ENCODE results near the gene AIP. TPM values are rescaled to one million over a fixed set of nuclear protein-coding genes. Genes with fewer than 3 reads are reported as not detected.

AIP gene
- total RNA-seq, 3 donors from 2014 or later, result 66.4 to 84.5 (median 69.8) TPM

DNA sequence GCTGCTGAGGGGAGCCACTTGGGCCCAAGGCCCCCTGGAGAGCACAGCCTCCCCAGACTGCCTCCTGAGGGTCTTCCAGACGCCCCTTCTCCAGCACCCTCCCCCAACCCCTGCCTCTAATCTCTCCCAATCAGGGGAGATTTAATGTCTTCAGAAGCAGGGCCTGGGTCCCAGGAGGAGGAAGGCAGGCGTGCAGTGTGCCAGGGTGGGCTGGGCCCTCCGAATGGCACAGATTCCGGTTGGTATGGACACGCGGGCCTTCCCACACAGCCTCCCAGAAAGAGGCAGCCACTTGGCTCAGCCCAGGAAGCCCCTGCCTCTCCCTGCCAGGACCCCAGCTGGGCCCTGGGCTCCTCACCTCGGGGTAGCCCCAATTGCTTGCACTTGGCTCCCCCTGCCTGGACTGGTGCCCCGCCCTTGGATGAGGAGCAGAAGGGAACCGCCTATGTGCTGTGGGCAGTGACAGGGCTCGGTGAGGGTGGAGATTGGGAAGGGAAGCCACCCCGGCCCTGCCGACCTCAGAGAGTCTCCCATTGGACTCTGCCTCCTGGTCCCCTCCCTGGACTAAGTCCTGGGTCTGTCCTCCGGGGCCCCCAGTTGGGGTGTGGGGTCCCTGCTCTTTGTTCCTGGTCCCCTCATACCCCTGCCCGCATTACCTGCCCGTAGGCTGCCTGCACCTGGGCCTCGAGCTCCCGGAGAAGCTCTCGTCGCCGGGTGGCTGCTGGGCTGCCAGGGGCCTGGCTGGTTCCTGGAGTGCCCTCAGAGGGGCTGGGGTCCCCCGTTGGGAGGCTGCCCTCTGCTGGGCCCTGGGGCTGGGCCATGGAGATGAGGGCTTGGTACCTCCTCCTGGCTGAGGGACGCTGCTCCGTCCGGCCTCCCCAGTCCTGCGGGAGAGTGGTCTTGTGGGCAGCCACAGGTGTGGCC lies 41.0 kb downstream of the AIP start:
- Histone ChIP-seq H3K4me1 (no peaks in the 10 kb centered on the region), H3K27me3 (peaks cover 0 to 8% of the 10 kb centered on the region in 2 donors), H3K9me3 (no peaks in the 10 kb centered on the region), H3K27ac (no peak overlapping the region), H3K36me3 (no peaks in the 10 kb centered on the region), H3K4me3 (no peak overlapping the region)
- intact Hi-C loops (cut with DNase I; ENCODE audit: low total_unique reads), result loop anchor here (5.0 kb wide), 1 partner anchor 1712 kb away; no protein-coding TSS in a partner anchor
- TF ChIP-seq, protein P1, sequence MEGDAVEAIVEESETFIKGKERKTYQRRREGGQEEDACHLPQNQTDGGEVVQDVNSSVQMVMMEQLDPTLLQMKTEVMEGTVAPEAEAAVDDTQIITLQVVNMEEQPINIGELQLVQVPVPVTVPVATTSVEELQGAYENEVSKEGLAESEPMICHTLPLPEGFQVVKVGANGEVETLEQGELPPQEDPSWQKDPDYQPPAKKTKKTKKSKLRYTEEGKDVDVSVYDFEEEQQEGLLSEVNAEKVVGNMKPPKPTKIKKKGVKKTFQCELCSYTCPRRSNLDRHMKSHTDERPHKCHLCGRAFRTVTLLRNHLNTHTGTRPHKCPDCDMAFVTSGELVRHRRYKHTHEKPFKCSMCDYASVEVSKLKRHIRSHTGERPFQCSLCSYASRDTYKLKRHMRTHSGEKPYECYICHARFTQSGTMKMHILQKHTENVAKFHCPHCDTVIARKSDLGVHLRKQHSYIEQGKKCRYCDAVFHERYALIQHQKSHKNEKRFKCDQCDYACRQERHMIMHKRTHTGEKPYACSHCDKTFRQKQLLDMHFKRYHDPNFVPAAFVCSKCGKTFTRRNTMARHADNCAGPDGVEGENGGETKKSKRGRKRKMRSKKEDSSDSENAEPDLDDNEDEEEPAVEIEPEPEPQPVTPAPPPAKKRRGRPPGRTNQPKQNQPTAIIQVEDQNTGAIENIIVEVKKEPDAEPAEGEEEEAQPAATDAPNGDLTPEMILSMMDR (IDR thresholded peaks at IDR 0.05), result no peak
- TF ChIP-seq POLR2AphosphoS5 (IDR thresholded peaks at IDR 0.05) (no peak), POLR2A (IDR thresholded peaks at IDR 0.05) (no peak)
- no peak for DNase-seq (ENCODE audit: low spot score in 2 of 2)

DNA sequence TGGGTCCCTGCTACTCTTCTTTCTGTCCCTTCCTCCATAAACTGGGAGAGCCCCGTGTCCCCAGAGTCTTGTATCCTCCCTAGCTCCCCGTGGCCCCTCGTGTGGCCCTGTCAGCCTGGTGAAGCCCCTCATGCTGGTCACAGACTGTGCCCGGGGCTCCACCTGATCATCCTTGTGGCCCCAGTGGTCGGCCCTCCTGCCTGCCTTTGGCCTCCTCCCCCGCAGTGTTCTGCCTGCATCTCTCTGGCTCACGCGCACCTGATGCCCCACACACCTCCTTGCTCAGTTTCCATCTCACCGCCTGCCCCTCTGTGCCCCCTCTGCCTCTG lies 41.6 kb downstream of the AIP start:
- Histone ChIP-seq H3K4me1 (no peaks in the 10 kb centered on the region), H3K4me3 (no peak overlapping the region), H3K9me3 (no peaks in the 10 kb centered on the region), H3K27me3 (peaks cover 0 to 8% of the 10 kb centered on the region in 2 donors), H3K36me3 (no peaks in the 10 kb centered on the region), H3K27ac (no peak overlapping the region)
- DNase-seq (ENCODE audit: low spot score in 2 of 2), result no peak
- intact Hi-C loops (cut with DNase I; ENCODE audit: low total_unique reads), result loop anchor here (5.0 kb wide), 1 partner anchor 1712 kb away; no protein-coding TSS in a partner anchor
- TF ChIP-seq, protein P1 (IDR thresholded peaks at IDR 0.05), result no peak
- TF ChIP-seq POLR2AphosphoS5 (IDR thresholded peaks at IDR 0.05), result no peak
- no peak for TF ChIP-seq POLR2A (IDR thresholded peaks at IDR 0.05)

DNA sequence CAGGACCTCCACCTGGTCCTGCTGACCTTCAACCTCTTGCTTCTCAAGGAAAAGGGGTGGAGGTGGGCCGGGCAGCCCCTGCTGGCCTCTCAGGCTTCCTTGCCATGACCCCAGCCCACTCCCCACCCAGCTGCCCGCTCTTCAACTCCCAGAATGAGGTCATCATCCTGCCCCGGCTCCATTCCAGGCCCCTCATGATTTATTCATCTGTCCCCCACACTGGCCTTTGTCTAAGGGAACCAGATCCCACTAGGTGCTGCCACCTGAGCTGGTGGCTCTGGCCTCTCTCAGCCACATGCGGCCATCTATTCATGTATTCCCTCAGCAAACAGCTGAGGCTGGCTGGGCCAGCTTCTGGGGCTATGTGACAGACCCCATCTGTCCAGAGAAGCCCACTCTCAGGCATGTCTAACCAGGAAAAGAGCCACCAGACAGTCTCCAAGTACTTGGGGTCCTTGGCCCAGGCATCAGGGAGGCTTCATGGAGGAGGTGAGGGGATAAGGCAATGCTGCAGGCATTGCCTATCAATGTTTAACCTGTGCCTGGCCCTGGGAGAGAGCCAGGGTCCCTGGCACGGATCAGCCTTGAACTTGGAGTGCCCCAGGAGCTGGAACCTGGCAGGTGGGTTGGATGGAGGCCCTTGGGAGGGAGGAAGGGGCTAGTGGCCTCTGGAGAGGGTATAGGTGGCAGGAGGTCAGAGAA lies 42.6 kb downstream of the AIP start:
- no peaks in the 10 kb centered on the region for H3K9me3 ChIP-seq
- H3K4me1 ChIP-seq, result no peaks in the 10 kb centered on the region
- H3K27ac ChIP-seq, result no peak overlapping the region
- no peaks in the 10 kb centered on the region for H3K36me3 ChIP-seq
- DNase-seq (ENCODE audit: low spot score in 2 of 2), result no peak
- intact Hi-C loops (cut with DNase I; ENCODE audit: low total_unique reads), result no loop called here
- TF ChIP-seq, protein P1 (IDR thresholded peaks at IDR 0.05), result no peak
- no peak for TF ChIP-seq POLR2AphosphoS5 (IDR thresholded peaks at IDR 0.05)
- no peak for TF ChIP-seq POLR2A (IDR thresholded peaks at IDR 0.05)
- H3K4me3 ChIP-seq, result no peak overlapping the region
- H3K27me3 ChIP-seq, result peaks cover 0 to 8% of the 10 kb centered on the region in 2 donors

DNA sequence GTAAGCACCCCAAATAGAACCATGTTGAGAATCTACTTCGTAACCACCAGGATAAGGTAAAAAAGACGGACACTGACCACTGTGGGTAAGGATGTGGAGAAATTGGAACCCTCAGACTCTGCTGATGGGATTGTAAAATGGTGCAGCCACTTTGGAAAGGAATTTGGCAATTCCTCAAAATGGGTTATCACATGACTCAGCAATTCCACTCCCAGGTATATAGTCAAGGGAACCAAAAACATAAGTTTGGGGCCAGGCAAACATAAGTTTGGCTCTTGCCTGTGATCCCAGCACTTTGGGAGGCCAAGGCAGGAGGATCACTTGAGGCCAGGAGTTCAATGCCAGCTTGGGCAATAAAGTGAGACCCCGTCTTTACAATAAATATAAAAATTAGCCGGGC lies 45.5 kb downstream of the AIP start:
- TF ChIP-seq, protein P1 (IDR thresholded peaks at IDR 0.05), result no peak
- no peak for TF ChIP-seq POLR2A (IDR thresholded peaks at IDR 0.05)
- no peak for TF ChIP-seq POLR2AphosphoS5 (IDR thresholded peaks at IDR 0.05)
- DNase-seq (ENCODE audit: low spot score in 2 of 2), result no peak

DNA sequence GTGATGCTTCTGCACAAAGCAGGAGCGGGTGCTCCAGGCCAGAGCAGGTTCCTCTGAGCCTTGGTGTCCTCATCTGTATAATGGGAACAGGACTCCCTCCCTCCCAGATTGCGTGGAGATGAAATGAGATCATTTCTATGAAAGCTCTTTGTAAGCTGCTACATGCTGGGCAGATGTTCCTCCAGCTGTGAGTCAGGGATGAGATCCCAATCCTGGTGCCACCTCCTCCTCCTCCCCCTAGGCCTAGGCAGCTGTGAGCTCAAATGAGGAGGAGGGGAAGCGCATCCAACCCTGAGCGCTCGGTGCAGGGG lies 47.4 kb downstream of the AIP start:
- intact Hi-C loops (cut with DNase I; ENCODE audit: low total_unique reads), result no loop called here
- peaks cover 0 to 14% of the 10 kb centered on the region in 2 donors for H3K9me3 ChIP-seq
- no peaks in the 10 kb centered on the region for H3K36me3 ChIP-seq
- no peak overlapping the region for H3K27ac ChIP-seq
- no peaks in the 10 kb centered on the region for H3K27me3 ChIP-seq
- no peak for DNase-seq (ENCODE audit: low spot score in 2 of 2)
- H3K4me3 ChIP-seq, result no peak overlapping the region
- TF ChIP-seq POLR2AphosphoS5 (IDR thresholded peaks at IDR 0.05), result no peak
- TF ChIP-seq POLR2A (IDR thresholded peaks at IDR 0.05), result no peak
- TF ChIP-seq, protein P1 (IDR thresholded peaks at IDR 0.05), result no peak
- H3K4me1 ChIP-seq, result no peaks in the 10 kb centered on the region

More for the DNA sequence above, 45.5 kb downstream of the AIP start:
- Histone ChIP-seq H3K27ac (no peak overlapping the region), H3K4me1 (no peaks in the 10 kb centered on the region), H3K9me3 (peaks cover 0 to under 1% of the 10 kb centered on the region in 2 donors), H3K36me3 (no peaks in the 10 kb centered on the region), H3K27me3 (peaks cover 0 to 8% of the 10 kb centered on the region in 2 donors), H3K4me3 (no peak overlapping the region)
- intact Hi-C loops (cut with DNase I; ENCODE audit: low total_unique reads), result no loop called here
